GM23338 (cell line): ENCODE measurements around the gene RBL2. TPM values are rescaled to one million over a fixed set of nuclear protein-coding genes. Genes with fewer than 3 reads are reported as not detected.

Source experiments
- ATAC-seq: fragments of 200-7000 bp; cut with Tn5 transposase; 3 replicates; pipeline ENCODE4 v1.9.1; 2020
- DNase-seq: peaks from one replicate; pipeline ENCODE4 v3.0.0-alpha.2; 2015; ENCODE audit warnings: low spot score
- H2AFZ ChIP-seq: fragments of 200-600 bp; sonication (generic); 2 replicates; pipeline ENCODE4 v1.8.0; 2016; ENCODE audit warnings: antibody characterized with exemption, mild to moderate bottlenecking, moderate library complexity
- H3F3A ChIP-seq: fragments of 200-600 bp; sonication (generic); replicated peaks from 2 replicates; pipeline ENCODE4 v1.8.0; 2017; ENCODE audit warnings: antibody characterized with exemption, mixed run types, low read depth
- H3K27ac ChIP-seq: fragments of 200-600 bp; sonication (generic); 2 replicates; pipeline ENCODE4 v1.6.1; 2016; ENCODE audit warnings: low read depth
- H3K27me3 ChIP-seq: fragments of 200-600 bp; sonication (generic); 2 replicates; pipeline ENCODE4 v1.8.0; 2016; ENCODE audit warnings: mild to moderate bottlenecking, mixed run types, moderate library complexity; ENCODE audit not compliant: insufficient read depth
- H3K36me3 ChIP-seq: fragments of 200-600 bp; sonication (generic); 2 replicates; pipeline ENCODE4 v1.8.0; 2016; ENCODE audit warnings: mild to moderate bottlenecking; ENCODE audit not compliant: insufficient read depth
- H3K4me1 ChIP-seq: fragments of 200-600 bp; sonication (generic); 2 replicates; pipeline ENCODE4 v1.8.0; 2016; ENCODE audit warnings: mild to moderate bottlenecking, moderate library complexity; ENCODE audit not compliant: insufficient read depth
- H3K4me2 ChIP-seq: fragments of 200-600 bp; sonication (generic); 2 replicates; pipeline ENCODE4 v1.7.1; 2017; ENCODE audit warnings: mixed run types
- H3K4me3 ChIP-seq: fragments of 200-600 bp; sonication (generic); 2 replicates; pipeline ENCODE4 v1.6.1; 2016; ENCODE audit warnings: mixed run types
- H3K79me2 ChIP-seq: fragments of 200-600 bp; sonication (generic); replicated peaks from 2 replicates; pipeline ENCODE4 v1.8.0; 2017; ENCODE audit warnings: mild to moderate bottlenecking; ENCODE audit not compliant: insufficient read depth
- H3K9me2 ChIP-seq: fragments of 200-600 bp; sonication (generic); 2 replicates; pipeline ENCODE4 v1.8.0; 2017; ENCODE audit not compliant: insufficient read depth
- H4K20me1 ChIP-seq: fragments of 200-600 bp; sonication (generic); replicated peaks from 2 replicates; pipeline ENCODE4 v1.8.0; 2017; ENCODE audit warnings: mild to moderate bottlenecking; ENCODE audit not compliant: insufficient read depth
- H3K27ac Mint-ChIP-seq: 2 replicates; pipeline ENCODE4 v1.8.0; 2020; ENCODE audit warnings: inconsistent platforms, mild to moderate bottlenecking, moderate library complexity, mixed read lengths
- H3K27me3 Mint-ChIP-seq: 3 replicates; pipeline ENCODE4 v1.8.0; 2022; ENCODE audit warnings: low read depth, mild to moderate bottlenecking, moderate library complexity, mixed read lengths, inconsistent platforms; ENCODE audit not compliant: insufficient read depth, poor library complexity
- H3K36me3 Mint-ChIP-seq: 3 replicates; pipeline ENCODE4 v1.8.0; 2021; ENCODE audit warnings: low read depth, mild to moderate bottlenecking, inconsistent platforms, moderate library complexity, mixed read lengths
- H3K4me1 Mint-ChIP-seq: 3 replicates; pipeline ENCODE4 v1.8.0; 2020; ENCODE audit warnings: mild to moderate bottlenecking, inconsistent platforms, mixed read lengths
- H3K4me3 Mint-ChIP-seq: 3 replicates; pipeline ENCODE4 v1.8.0; 2021; ENCODE audit warnings: moderate library complexity, mild to moderate bottlenecking, inconsistent platforms, mixed read lengths
- H3K9me3 Mint-ChIP-seq: 3 replicates; pipeline ENCODE4 v1.8.0; 2020; ENCODE audit warnings: moderate library complexity, mild to moderate bottlenecking, inconsistent platforms, mixed read lengths
- CREB1 ChIP-seq: fragments of 250-450 bp; sonication (Bioruptor Pico); IDR thresholded peaks from 2 replicates; pipeline ENCODE4 v1.5.0; 2020; ENCODE audit warnings: low read depth, mild to moderate bottlenecking, moderate library complexity
- EZH2 ChIP-seq: fragments of 200-600 bp; sonication (generic); IDR thresholded peaks from one replicate; pipeline ENCODE4 v1.8.0; 2017; ENCODE audit warnings: antibody characterized with exemption, mild to moderate bottlenecking, low read depth; ENCODE audit not compliant: unreplicated experiment
- NANOG ChIP-seq: IDR thresholded peaks from 2 replicates; pipeline ENCODE4 v1.6.1; 2016; ENCODE audit warnings: antibody characterized with exemption, borderline replicate concordance
- POLR2AphosphoS5 ChIP-seq: IDR thresholded peaks from 2 replicates; pipeline ENCODE4 v1.6.1; 2016; ENCODE audit warnings: antibody characterized with exemption, low read depth
- STAT1 ChIP-seq: IDR thresholded peaks from one replicate; pipeline ENCODE4 v1.6.1; 2016; ENCODE audit warnings: antibody characterized with exemption; ENCODE audit not compliant: unreplicated experiment
- ZNF331 ChIP-seq: fragments of 250-450 bp; sonication (Bioruptor Pico); IDR thresholded peaks from 2 replicates; pipeline ENCODE4 v1.5.0; 2020; ENCODE audit warnings: low read depth, mild to moderate bottlenecking, moderate library complexity
- ZNF462 ChIP-seq: fragments of 250-450 bp; sonication (Bioruptor Pico); IDR thresholded peaks from 2 replicates; pipeline ENCODE4 v1.5.0; 2020; ENCODE audit warnings: mild to moderate bottlenecking, moderate library complexity
- polyA plus RNA-seq: library from polyadenylated mRNA; unstranded; fragments of >200 nt; fragmentation: Nextera tagmentation; extraction: Ambion mirVana; gene quantifications from 2 replicates; pipeline ENCODE4 v1.2.1, GENCODE V29; 2016
- total RNA-seq: library from RNA; depleted of rRNA; stranded (reverse); fragments of >200 nt; shearing (Covaris generic); gene quantifications from 2 replicates; pipeline ENCODE4 v1.2.3, GENCODE V29; 2014

Gene RBL2
- total and polyA plus RNA-seq, 2 experiments from 2014 or later: 15.4 to 43.3 TPM

DNA sequence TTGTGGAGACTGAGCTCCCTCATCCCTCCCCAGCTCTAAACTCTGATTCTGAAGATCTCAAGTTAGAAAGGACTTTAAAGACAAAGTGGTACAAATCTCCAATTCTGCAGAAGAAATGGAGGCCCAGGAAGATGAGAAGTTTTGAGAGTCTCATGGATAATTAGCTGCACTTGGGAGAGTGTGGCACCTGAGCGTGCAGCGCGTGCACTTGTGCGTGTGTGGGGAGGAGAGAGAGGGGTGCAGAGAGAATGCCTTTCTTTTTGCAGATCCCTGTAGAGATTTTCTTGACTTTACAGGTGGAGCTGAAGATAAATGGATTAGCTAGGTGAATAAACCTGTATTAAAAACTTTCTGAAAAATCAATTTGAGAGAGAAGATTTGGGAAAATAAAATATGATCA lies 83.6 kb downstream of the RBL2 start (continued):
- no peak for TF ChIP-seq ZNF462
- no peak for TF ChIP-seq NANOG

DNA sequence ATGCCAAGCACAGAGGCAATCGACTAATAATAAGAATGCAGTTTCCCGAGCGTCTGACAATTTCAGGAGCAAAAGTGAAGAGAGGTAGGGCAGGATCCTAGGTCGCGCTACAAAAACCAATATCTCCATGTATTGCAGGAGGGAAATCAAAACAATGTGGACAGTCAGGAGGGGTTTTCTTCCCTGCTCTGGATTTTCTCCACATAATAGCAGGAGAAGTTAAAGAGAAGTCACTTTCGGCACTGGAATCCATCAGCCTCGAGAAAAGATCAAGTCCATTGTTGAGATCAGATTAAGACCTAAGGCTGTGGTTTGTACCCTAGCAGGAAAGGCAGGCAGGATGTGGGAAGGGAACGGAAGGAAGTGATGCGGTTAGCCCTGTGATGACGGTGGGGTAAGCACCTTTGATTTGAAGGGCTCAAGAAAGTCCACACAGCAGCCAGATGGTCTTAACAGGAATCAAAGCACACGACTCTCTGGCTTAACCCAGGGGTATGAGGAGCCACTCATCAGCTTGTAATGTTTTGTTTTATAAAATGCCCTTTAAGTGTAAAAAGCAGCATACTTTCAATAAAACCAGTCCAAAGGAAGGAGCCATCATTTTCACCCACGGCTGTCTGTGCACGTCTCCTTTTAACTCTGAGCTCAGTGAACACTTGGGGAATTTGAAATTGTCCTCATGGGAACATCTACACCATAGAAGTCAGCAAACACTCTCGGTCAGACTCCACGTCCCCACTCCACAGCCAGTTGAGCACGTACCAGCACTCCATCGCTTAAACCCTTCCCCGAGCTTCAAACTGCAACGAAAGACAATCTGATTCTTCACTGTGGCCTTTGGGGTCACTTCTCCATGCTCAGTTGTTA lies 84.5 kb downstream of the RBL2 start:
- peaks cover 15% of the 10 kb centered on the region for H3K9me3 Mint-ChIP-seq

More for the DNA sequence above, 84.5 kb downstream of the RBL2 start:
- Histone ChIP-seq H3F3A (no peaks in the 10 kb centered on the region), H3K36me3 (no peaks in the 10 kb centered on the region), H4K20me1 (no peaks in the 10 kb centered on the region), H3K4me2 (no peak overlapping the region), H3K27me3 (no peaks in the 10 kb centered on the region), H3K9me2 (no peaks in the 10 kb centered on the region), H2AFZ (peak overlapping the region; percentile 52; the same call in 1 of the 2 replicates), H3K27ac (no peak overlapping the region), H3K4me1 (no peaks in the 10 kb centered on the region), H3K79me2 (no peaks in the 10 kb centered on the region), H3K4me3 (no peak overlapping the region)
- Mint-ChIP-seq H3K27ac (no peak overlapping the region), H3K36me3 (peaks cover 6% of the 10 kb centered on the region; the same call in 1 of the 3 replicates), H3K4me3 (no peak overlapping the region), H3K4me1 (no peaks in the 10 kb centered on the region), H3K27me3 (peaks cover 5% of the 10 kb centered on the region)
- TF ChIP-seq STAT1: no peak
- TF ChIP-seq NANOG: no peak
- TF ChIP-seq EZH2: no peak
- TF ChIP-seq POLR2AphosphoS5: no peak
- no peak for TF ChIP-seq CREB1 (CRISPR knock-in tag)
- TF ChIP-seq ZNF331: no peak
- TF ChIP-seq ZNF462: no peak
- ATAC-seq: no peak
- DNase-seq: no peak
